K562 (cell line): ENCODE measurements around the gene ARHGAP22. TPM values are rescaled to one million over a fixed set of nuclear protein-coding genes. Genes with fewer than 3 reads are reported as not detected.

Experiments
- ARHGAP35 ChIP-seq: fragments of 450-650 bp; IDR thresholded peaks from 2 replicates; pipeline ENCODE4 v1.6.1; 2018; ENCODE audit not compliant: partially characterized antibody
- ATF3 ChIP-seq, 2 experiments: fragments of 450-650 bp in 1 of 2; sonication (generic) in 1 of 2; formaldehyde crosslinking in 1 of 2; IDR thresholded peaks in 1 of 2; conservative IDR thresholded peaks in 1 of 2; 2 replicates each; pipeline versions ENCODE4 v1.6.1 to v1.8.1; 2016 to 2023; ENCODE audit warnings: mild to moderate bottlenecking in 2 of 2, moderate library complexity in 2 of 2, inconsistent platforms in 1 of 2, missing genetic modification reagents in 1 of 2
- CBX3 ChIP-seq, 2 experiments: IDR thresholded peaks; 1 replicate in 1 of 2; 2 replicates in 1 of 2; pipeline ENCODE4 v1.6.1; 2012; ENCODE audit warnings: inconsistent platforms in 2 of 2, low read length in 2 of 2, borderline replicate concordance in 1 of 2, control low read depth in 1 of 2
- CCNT2 ChIP-seq: IDR thresholded peaks from 2 replicates; pipeline ENCODE4 v1.6.1; 2011; ENCODE audit warnings: borderline replicate concordance, low read depth, mild to moderate bottlenecking, moderate library complexity, mixed read lengths, low read length; ENCODE audit not compliant: insufficient read length; ENCODE audit errors: extremely low read depth
- ELF4 ChIP-seq: fragments of 450-650 bp; formaldehyde crosslinking; IDR thresholded peaks from 2 replicates; pipeline ENCODE4 v1.4.0; 2022; ENCODE audit warnings: missing genetic modification characterization
- ETV1 ChIP-seq: fragments of 450-650 bp; conservative IDR thresholded peaks from 2 replicates; pipeline ENCODE4 v1.6.1; 2016; ENCODE audit warnings: missing genetic modification characterization, control low read depth, low read depth, missing compliant biosample characterization
- FOXM1 ChIP-seq, 2 experiments: fragments of 450-650 bp in 1 of 2; sonication (generic) in 1 of 2; formaldehyde crosslinking in 1 of 2; IDR thresholded peaks; 2 replicates each; pipeline versions ENCODE4 v1.6.1 to v1.9.0; 2017 to 2022; ENCODE audit warnings: low read depth in 2 of 2, mild to moderate bottlenecking in 2 of 2, missing genetic modification reagents in 1 of 2, moderate library complexity in 1 of 2
- HBP1 ChIP-seq: fragments of 450-650 bp; formaldehyde crosslinking; IDR thresholded peaks from 2 replicates; pipeline ENCODE4 v1.4.0; 2022; ENCODE audit warnings: missing genetic modification characterization
- HMG20B ChIP-seq: fragments of 250-450 bp; sonication (Bioruptor Pico); IDR thresholded peaks from 2 replicates; pipeline ENCODE4 v1.5.0; 2021; ENCODE audit warnings: mild to moderate bottlenecking
- KLF1 ChIP-seq: fragments of 450-650 bp; IDR thresholded peaks from 2 replicates; pipeline ENCODE4 v1.6.1; 2016; ENCODE audit warnings: missing genetic modification characterization, missing compliant biosample characterization
- LEF1 ChIP-seq: fragments of 450-650 bp; IDR thresholded peaks from 2 replicates; pipeline ENCODE4 v1.6.1; 2016; ENCODE audit warnings: mild to moderate bottlenecking
- MECOM ChIP-seq: fragments of 250-450 bp; sonication (Bioruptor Pico); IDR thresholded peaks from 2 replicates; pipeline ENCODE4 v1.8.0; 2022; ENCODE audit warnings: inconsistent platforms
- NBN ChIP-seq: fragments of 450-650 bp; IDR thresholded peaks from 2 replicates; pipeline ENCODE4 v1.6.1; 2016; ENCODE audit warnings: low read depth, mild to moderate bottlenecking
- POLR2H ChIP-seq: IDR thresholded peaks from 2 replicates; pipeline ENCODE4 v1.6.1; 2016; ENCODE audit warnings: missing genetic modification characterization, low read depth, mild to moderate bottlenecking, control low read depth, missing compliant biosample characterization, moderate library complexity
- SMAD4 ChIP-seq: fragments of 250-450 bp; sonication (Bioruptor Pico); conservative IDR thresholded peaks from 2 replicates; pipeline ENCODE4 v1.8.0; 2021; ENCODE audit warnings: inconsistent platforms, mild to moderate bottlenecking, moderate library complexity
- SNAPC5 ChIP-seq: fragments of 250-450 bp; sonication (Bioruptor Pico); IDR thresholded peaks from 2 replicates; pipeline ENCODE4 v1.8.0; 2021; ENCODE audit warnings: moderate library complexity, mild to moderate bottlenecking, inconsistent platforms
- SOX6 ChIP-seq: fragments of 450-650 bp; IDR thresholded peaks from 2 replicates; pipeline ENCODE4 v1.6.1; 2014; ENCODE audit warnings: mild to moderate bottlenecking
- TAL1 ChIP-seq: fragments of 450-650 bp; IDR thresholded peaks from 2 replicates; pipeline ENCODE4 v1.6.1; 2016; ENCODE audit warnings: mild to moderate bottlenecking
- TCFL5 ChIP-seq: fragments of 250-450 bp; sonication (Bioruptor Pico); conservative IDR thresholded peaks from 2 replicates; pipeline ENCODE4 v1.6.1; 2021; ENCODE audit warnings: mild to moderate bottlenecking, moderate library complexity, matching md5 sums
- TFAP4 ChIP-seq: sonication (generic); formaldehyde crosslinking; IDR thresholded peaks from 2 replicates; pipeline ENCODE4 v1.8.0; 2022; ENCODE audit warnings: missing genetic modification reagents, mild to moderate bottlenecking, moderate library complexity, borderline replicate concordance
- YBX1 ChIP-seq: fragments of 450-650 bp; IDR thresholded peaks from 2 replicates; pipeline ENCODE4 v1.7.1; 2016; ENCODE audit warnings: mild to moderate bottlenecking
- ZNF133 ChIP-seq: fragments of 250-450 bp; sonication (Bioruptor Pico); IDR thresholded peaks from 2 replicates; pipeline ENCODE4 v1.4.0; 2020; ENCODE audit warnings: mild to moderate bottlenecking
- ZNF354B ChIP-seq: fragments of 250-450 bp; sonication (Bioruptor Pico); IDR thresholded peaks from 2 replicates; pipeline ENCODE4 v1.4.0; 2020
- ZNF584 ChIP-seq: fragments of 200-800 bp; sonication (Bioruptor generic); IDR thresholded peaks from 2 replicates; pipeline ENCODE4 v1.6.1; 2016; ENCODE audit warnings: low read depth, mild to moderate bottlenecking, missing genetic modification characterization, missing compliant biosample characterization
- polyA plus RNA-seq, 8 experiments: library from polyadenylated mRNA; depleted of rRNA in 4 of 8; stranded (reverse) in 5 of 8; unstranded in 3 of 8; fragments of >200 nt; fragmentation: Nextera tagmentation in 2 of 8; fragmentation: Illumina TruSeq in 1 of 8; extraction: Ambion mirVana in 2 of 8; extraction: Trizol in 1 of 8; gene quantifications; 2 replicates each; pipeline versions ENCODE4 v1.2.1 to v1.2.3, GENCODE V29; 2011 to 2014; ENCODE audit warnings: inconsistent platforms in 1 of 8, missing spikeins in 1 of 8
- total RNA-seq, 7 experiments: library from RNA; depleted of rRNA in 6 of 7; stranded (reverse); fragments of >200 nt in 6 of 7; fragmentation: Illumina TruSeq in 2 of 7; extraction: Trizol in 2 of 7; gene quantifications; 2 replicates each; pipeline versions ENCODE4 v1.2.1 to v1.2.3, GENCODE V29; 2011 to 2021; ENCODE audit warnings: low replicate concordance in 1 of 7

The ARHGAP22 gene
- total and polyA plus RNA-seq, 9 of the 15 experiments (the other 6 are each of a cell fraction or from before 2014, with no cell fraction given): 1.3 to 28.1 (median 12.7) TPM

- TF ChIP-seq FOXM1 (IDR thresholded peaks at IDR 0.05; ENCODE audit: low read depth) (no peak), FOXM1 (CRISPR knock-in tag; IDR thresholded peaks at IDR 0.05; ENCODE audit: low read depth) (no peak), SMAD4 (CRISPR knock-in tag) (peak; percentile 90), HBP1 (CRISPR knock-in tag) (no peak), TAL1 (no peak), ELF4 (no peak), YBX1 (no peak), POLR2H (tag) (no peak), TCFL5 (CRISPR knock-in tag) (no peak), CBX3 (IDR thresholded peaks at IDR 0.05; ENCODE audit: borderline replicate concordance in 1 of 2, low read length in 2 of 2) (peak in 1 of 2 experiments; percentile 59; a peak in 1 of 3 replicates), MECOM (peak; percentile 81), ZNF584 (CRISPR knock-in tag) (peak; percentile 58; the same call in 1 of the 2 replicates), ARHGAP35 (no peak), TFAP4 (CRISPR knock-in tag) (0 out of 2 replicates have a peak, but pooled peaks have one; percentile 15), CCNT2 (no peak), NBN (peak; percentile 25; the same call in 1 of the 2 replicates), KLF1 (0 out of 2 replicates have a peak, but pooled peaks have one; percentile 44), ZNF133 (no peak), LEF1 (peak; percentile 49; the same call in 1 of the 2 replicates), HMG20B (CRISPR knock-in tag) (no peak), SOX6 (peak; percentile 52; the same call in 1 of the 2 replicates), ETV1 (tag) (peak; percentile 42), SNAPC5 (CRISPR knock-in tag) (no peak), ZNF354B (CRISPR knock-in tag) (no peak), ATF3 (IDR thresholded peaks at IDR 0.05) (peak; percentile 78), ATF3 (CRISPR knock-in tag; conservative IDR thresholded peaks at IDR 0.05) (no peak; the same call in 1 of the 2 replicates)
Observed at GRCh38 chr10:48406204-48406603, 198.7 kb downstream of the ARHGAP22 start (continued).
